ENCODE results near the gene URB1. TPM values are rescaled to one million over a fixed set of nuclear protein-coding genes. Genes with fewer than 3 reads are reported as not detected.

The URB1 gene
- total and polyA plus RNA-seq, 9 donors, result 7.6 to 29.6 (median 18.0) TPM

GRCh38 chr21:32330784-32331311 lies 62.0 kb downstream of the URB1 start:
- H3K4me1 ChIP-seq (ENCODE audit: insufficient read depth), result peaks cover 3% of the 10 kb centered on the region
- H3K9me3 ChIP-seq, result no peaks in the 10 kb centered on the region
- 96 to 98% (median 98%) methylated on average over 4 of the region's 4 CpGs for WGBS, 3 donors
- intact Hi-C loops (cut with DNase I), result no loop called here
- no peak overlapping the region for H3K27ac ChIP-seq
- no peaks in the 10 kb centered on the region for H3K27me3 ChIP-seq
- no peaks in the 10 kb centered on the region for H3K36me3 ChIP-seq
- H3K4me3 ChIP-seq, result no peak overlapping the region
- TF ChIP-seq POLR2A (IDR thresholded peaks at IDR 0.05) (no peak), CTCF (IDR thresholded peaks at IDR 0.05) (no peak), EP300 (IDR thresholded peaks at IDR 0.05) (no peak)
- no peak for DNase-seq

- DNase-seq, result no peak
- Histone ChIP-seq H3K9me3 (no peaks in the 10 kb centered on the region), H3K27me3 (no peaks in the 10 kb centered on the region), H3K27ac (peak overlapping the region in 1 of 2 donors; percentile 8), H3K36me3 (no peaks in the 10 kb centered on the region), H3K4me3 (no peak overlapping the region), H3K4me1 (ENCODE audit: insufficient read depth) (peaks cover 3% of the 10 kb centered on the region)
- 63 to 81% (median 80%) methylated on average over 3 of the region's 3 CpGs for WGBS, 3 donors
- intact Hi-C loops (cut with DNase I), result no loop called here
- TF ChIP-seq CTCF (IDR thresholded peaks at IDR 0.05), result no peak
These were observed 63.0 kb downstream of the URB1 start for GRCh38 chr21:32329776-32330175.

GRCh38 chr21:32329331-32329730 lies 63.5 kb downstream of the URB1 start:
- H3K27ac ChIP-seq, result peak overlapping the region; percentile 8 to 28
- intact Hi-C loops (cut with DNase I), result no loop called here
- no peak overlapping the region for H3K4me3 ChIP-seq
- 37 to 57% (median 48%) methylated on average over 2 of the region's 2 CpGs for WGBS, 3 donors
- no peaks in the 10 kb centered on the region for H3K27me3 ChIP-seq
- TF ChIP-seq CTCF (IDR thresholded peaks at IDR 0.05), result no peak
- no peak for TF ChIP-seq POLR2A (IDR thresholded peaks at IDR 0.05)
- TF ChIP-seq EP300 (IDR thresholded peaks at IDR 0.05), result no peak
- H3K9me3 ChIP-seq, result no peaks in the 10 kb centered on the region
- peaks cover 3% of the 10 kb centered on the region for H3K4me1 ChIP-seq (ENCODE audit: insufficient read depth)
- DNase-seq, result peak in 2 of 5 donors; percentile 26 to 44
- no peaks in the 10 kb centered on the region for H3K36me3 ChIP-seq

GRCh38 chr21:32328595-32328994 lies 64.2 kb downstream of the URB1 start:
- intact Hi-C loops (cut with DNase I), result no loop called here
- no peaks in the 10 kb centered on the region for H3K27me3 ChIP-seq
- H3K4me1 ChIP-seq (ENCODE audit: insufficient read depth), result peaks cover 3% of the 10 kb centered on the region
- peak overlapping the region; percentile 28 to 37 for H3K27ac ChIP-seq
- no peak overlapping the region for H3K4me3 ChIP-seq
- H3K9me3 ChIP-seq, result no peaks in the 10 kb centered on the region
- H3K36me3 ChIP-seq, result no peaks in the 10 kb centered on the region
- WGBS, 3 donors, result 2 to 7% (median 4%) methylated on average over 3 of the region's 3 CpGs
- peak in 1 of 5 donors; percentile 7 for DNase-seq
- no peak for TF ChIP-seq CTCF (IDR thresholded peaks at IDR 0.05)
- TF ChIP-seq POLR2A (IDR thresholded peaks at IDR 0.05), result no peak
- no peak for TF ChIP-seq EP300 (IDR thresholded peaks at IDR 0.05)
